GM12878 (cell line): ENCODE data around the gene HOXD11. TPM values are rescaled to one million over a fixed set of nuclear protein-coding genes. Genes with fewer than 3 reads are reported as not detected.

Source experiments
- ATAC-seq: fragments of 200-7000 bp; cut with Tn5 transposase; 3 replicates; pipeline ENCODE4 v1.9.1; 2020; ENCODE audit warnings: mild to moderate bottlenecking, moderate library complexity
- BruUV-seq: library from RNA; stranded (reverse); fragments of 400-500 nt; replicated peaks from 2 replicates; lab custom pipeline; 2021; lab: Mats Ljungman, UMichigan
- CTCF ChIA-PET: fragments of 300-600 bp; sonication (Branson Sonifier 250); formaldehyde crosslinking; extraction: SDS; loops from one replicate; lab custom pipeline; 2021; ENCODE audit warnings: inconsistent platforms; lab: Yijun Ruan, JAX
- POLR2A ChIA-PET: fragments of 350-600 bp; formaldehyde crosslinking; extraction: SDS; loops from one replicate; lab custom pipeline; 2021; ENCODE audit warnings: inconsistent platforms; lab: Charles Lee
- RAD21 ChIA-PET: fragments of 300-600 bp; sonication (Branson Sonifier 250); formaldehyde crosslinking; loops from one replicate; lab custom pipeline; 2023; ENCODE audit warnings: antibody characterized with exemption; ENCODE audit not compliant: unreplicated experiment; lab: Charles Lee
- SMC1A ChIA-PET: fragments of 300-600 bp; sonication (Branson Sonifier 250); formaldehyde crosslinking; loops from one replicate; lab custom pipeline; 2023; ENCODE audit not compliant: unreplicated experiment, uncharacterized antibody; lab: Charles Lee
- DNase-seq: peaks from one replicate; pipeline ENCODE4 v3.0.0-alpha.2; 2011; ENCODE audit warnings: low read depth, low spot score
- FAIRE-seq: peaks from 3 replicates; lab custom pipeline; 2011; peaks lifted over from hg19 to GRCh38; lab: Jason Lieb, UNC
- H2AFZ ChIP-seq: 2 replicates; pipeline ENCODE4 v1.6.0; 2011; ENCODE audit warnings: low read depth, low read length, control low read depth; ENCODE audit not compliant: control insufficient read depth
- H3K27ac ChIP-seq: 2 replicates; pipeline ENCODE4 v1.5.1; 2011; ENCODE audit warnings: control low read depth; ENCODE audit not compliant: control insufficient read depth, insufficient read depth
- H3K27me3 ChIP-seq, 2 experiments: replicated peaks in 1 of 2; 2 replicates each; pipeline versions ENCODE4 v1.6.0 to v1.6.1; 2011; ENCODE audit warnings: low read length in 1 of 2; ENCODE audit not compliant: control insufficient read depth in 2 of 2, insufficient read depth in 2 of 2
- H3K36me3 ChIP-seq, 2 experiments: 2 replicates each; pipeline ENCODE4 v1.5.1; 2011; ENCODE audit warnings: low read length in 1 of 2; ENCODE audit not compliant: control insufficient read depth in 2 of 2, insufficient read depth in 2 of 2
- H3K4me1 ChIP-seq: 2 replicates; pipeline ENCODE4 v1.6.1; 2011; ENCODE audit warnings: mild to moderate bottlenecking, low read length, moderate library complexity, mixed read lengths; ENCODE audit not compliant: control insufficient read depth, insufficient read depth
- H3K4me2 ChIP-seq: 2 replicates; pipeline ENCODE4 v1.6.0; 2011; ENCODE audit warnings: control low read depth; ENCODE audit not compliant: control insufficient read depth, insufficient read depth
- H3K4me3 ChIP-seq: fragments of 200-600 bp; sonication (generic); 2 replicates; pipeline ENCODE4 v1.5.1; 2016
- H3K79me2 ChIP-seq: 2 replicates; pipeline ENCODE4 v1.6.0; 2011; ENCODE audit warnings: low read length; ENCODE audit not compliant: control insufficient read depth, insufficient read depth
- H3K9ac ChIP-seq: 2 replicates; pipeline ENCODE4 v1.8.0; 2011; ENCODE audit warnings: low read length, control low read depth, mixed read lengths; ENCODE audit not compliant: control insufficient read depth, insufficient read depth
- H3K9me3 ChIP-seq: replicated peaks from 3 replicates; pipeline ENCODE4 v1.5.1; 2011; ENCODE audit warnings: mild to moderate bottlenecking, low read length; ENCODE audit not compliant: control insufficient read depth, insufficient read depth
- H4K20me1 ChIP-seq: 2 replicates; pipeline ENCODE4 v1.6.0; 2011; ENCODE audit not compliant: control insufficient read depth, insufficient read depth
- CREB1 ChIP-seq: IDR thresholded peaks from 2 replicates; pipeline ENCODE4 v1.6.1; 2012; ENCODE audit warnings: low read depth, mild to moderate bottlenecking, inconsistent platforms
- E2F4 ChIP-seq: IDR thresholded peaks from 2 replicates; pipeline ENCODE4 v1.6.1; 2012; ENCODE audit warnings: low read depth, low read length, improper control_type of control experiment
- ETV6 ChIP-seq, 2 experiments: fragments of 450-650 bp in 1 of 2; IDR thresholded peaks in 1 of 2; conservative IDR thresholded peaks in 1 of 2; 2 replicates each; pipeline ENCODE4 v1.6.1; 2014; ENCODE audit warnings: antibody characterized with exemption in 1 of 2, borderline replicate concordance in 1 of 2, low read depth in 1 of 2, mild to moderate bottlenecking in 1 of 2, moderate library complexity in 1 of 2
- MYC ChIP-seq: IDR thresholded peaks from 2 replicates; pipeline ENCODE4 v1.6.1; 2011; ENCODE audit warnings: mild to moderate bottlenecking, low read length, moderate library complexity, inconsistent platforms; ENCODE audit not compliant: insufficient read depth, insufficient replicate concordance, insufficient read length, severe bottlenecking
- NKRF ChIP-seq: fragments of 450-650 bp; conservative IDR thresholded peaks from 2 replicates; pipeline ENCODE4 v1.6.1; 2017; ENCODE audit warnings: mild to moderate bottlenecking, moderate library complexity
- PBX3 ChIP-seq: IDR thresholded peaks from 2 replicates; pipeline ENCODE4 v1.6.1; 2011; ENCODE audit warnings: mild to moderate bottlenecking, low read depth, low read length, moderate library complexity; ENCODE audit not compliant: insufficient replicate concordance
- PKNOX1 ChIP-seq: fragments of 450-650 bp; IDR thresholded peaks from 2 replicates; pipeline ENCODE4 v1.6.1; 2016; ENCODE audit warnings: mild to moderate bottlenecking
- SIN3A ChIP-seq: IDR thresholded peaks from 2 replicates; pipeline ENCODE4 v1.6.1; 2012; ENCODE audit warnings: low read depth, low read length, improper control_type of control experiment
- SP1 ChIP-seq: IDR thresholded peaks from one replicate; pipeline ENCODE4 v1.6.1; 2011; ENCODE audit warnings: low read depth, low read length
- TAF1 ChIP-seq: IDR thresholded peaks from 2 replicates; pipeline ENCODE4 v1.6.1; 2011; ENCODE audit warnings: mild to moderate bottlenecking, low read depth, low read length, borderline replicate concordance
- ZNF687 ChIP-seq: fragments of 450-650 bp; IDR thresholded peaks from 2 replicates; pipeline ENCODE4 v1.6.1; 2017; ENCODE audit warnings: mild to moderate bottlenecking, moderate library complexity
- WGBS: methylation state at CpG from one replicate; pipeline ENCODE4 v1.1.6; 2016; ENCODE audit warnings: low lambda C conversion rate; ENCODE audit not compliant: insufficient replicate concordance, insufficient coverage; ENCODE audit errors: missing lambda C conversion rate; 5-methylcytosine and 5-hydroxymethylcytosine counted together
- in situ Hi-C: fragments of 300-500 bp; cut with MboI; formaldehyde crosslinking; loops from 9 replicates; pipeline ENCODE4 v1.14.3; 2018; ENCODE audit warnings: mixed read lengths
- intact Hi-C: fragments of 100-400 bp; cut with micrococcal nuclease; formaldehyde crosslinking; loops from one replicate; pipeline ENCODE4 v1.14.2; 2022; ENCODE audit not compliant: unreplicated experiment
- polyA plus RNA-seq, 11 experiments: library from polyadenylated mRNA; depleted of rRNA in 4 of 11; unstranded in 6 of 11; stranded (reverse) in 5 of 11; fragments of >200 nt; fragmentation: Nextera tagmentation in 4 of 11; fragmentation: Illumina TruSeq in 1 of 11; extraction: Ambion mirVana in 4 of 11; extraction: Trizol in 1 of 11; gene quantifications; 1 replicate in 1 of 11; 2 replicates in 10 of 11; pipeline versions ENCODE4 v1.2.1 to v1.2.3, GENCODE V29; 2011 to 2016; ENCODE audit warnings: inconsistent platforms in 2 of 11, missing spikeins in 2 of 11, low read depth in 1 of 11
- total RNA-seq, 4 experiments: library from RNA; depleted of rRNA in 3 of 4; stranded (reverse); fragments of >200 nt in 3 of 4; fragmentation: Illumina TruSeq in 1 of 4; extraction: Trizol in 1 of 4; gene quantifications; 2 replicates each; pipeline versions ENCODE4 v1.2.1 to v1.2.3, GENCODE V29; 2013 to 2021

The HOXD11 gene
- total and polyA plus RNA-seq, 10 of the 15 experiments (the other 5 are each of a cell fraction or from before 2014, with no cell fraction given), result not detected

- ChIA-PET SMC1A (no interaction called here), CTCF (interaction anchor here (0.9 kb wide), 1 partner anchor 849 kb away, joined by 3 read pairs; no protein-coding TSS in a partner anchor), POLR2A (no interaction called here), RAD21 (no interaction called here)
- H3K79me2 ChIP-seq, result no peaks in the 10 kb centered on the region
- H3K27ac ChIP-seq, result no peak overlapping the region
- no peak overlapping the region for H3K9ac ChIP-seq
- no peak overlapping the region for H3K4me3 ChIP-seq
- in situ Hi-C loops, result no loop called here
- H4K20me1 ChIP-seq, result no peaks in the 10 kb centered on the region
- no TSS peak for BruUV-seq
- DNase-seq (no peak), FAIRE-seq (no peak), ATAC-seq (no peak)
- H3K9me3 ChIP-seq, result no peaks in the 10 kb centered on the region; the same call in 2 of the 3 replicates
- H2AFZ ChIP-seq, result no peak overlapping the region
- H3K4me1 ChIP-seq, result peaks cover 3% of the 10 kb centered on the region; the same call in 1 of the 2 replicates
- H3K27me3 ChIP-seq, result peaks cover 17 to 45% of the 10 kb centered on the region in 2 experiments
- WGBS, result 47% methylated on average over 28 of the region's 28 CpGs
- no peak overlapping the region for H3K4me2 ChIP-seq
- intact Hi-C loops, result no loop called here
- TF ChIP-seq SIN3A (no peak), SP1 (no peak), PKNOX1 (no peak), ETV6 (conservative IDR thresholded peaks at IDR 0.05 in 1 of 2, IDR thresholded peaks at IDR 0.05 in 1 of 2; ENCODE audit: borderline replicate concordance in 1 of 2, low read depth in 1 of 2) (no peak), ZNF687 (no peak), NKRF (no peak), CREB1 (no peak), E2F4 (no peak), TAF1 (no peak), MYC (no peak), PBX3 (no peak)
- no peaks in the 10 kb centered on the region for H3K36me3 ChIP-seq
Observed at GRCh38 chr2:176100547-176101140, 6.4 kb upstream of the HOXD11 start.
